ENCODE measurements around the gene TIMP3. TPM values are rescaled to one million over a fixed set of nuclear protein-coding genes. Genes with fewer than 3 reads are reported as not detected.

The TIMP3 gene
- total and polyA plus RNA-seq, 2 experiments from 2014 or later: 85.9 to 91.3 TPM

- no peaks in the 10 kb centered on the region for H3K36me3 ChIP-seq
- DNase-seq (ENCODE audit: low read depth in 1 of 2, low spot score in 1 of 2): no peak
- TF ChIP-seq CTCF (IDR thresholded peaks at IDR 0.05; ENCODE audit: low read depth, low read length): no peak
- no peak overlapping the region for H3K27ac ChIP-seq
- no peak overlapping the region for H3K4me3 ChIP-seq
- H3K27me3 ChIP-seq: no peaks in the 10 kb centered on the region
- no peaks in the 10 kb centered on the region for H3K9me3 ChIP-seq (ENCODE audit: low read depth)
- no peaks in the 10 kb centered on the region for H3K4me1 ChIP-seq (ENCODE audit: low read depth)
These were observed 6.3 kb upstream of the TIMP3 start for GRCh38 chr22:32795214-32795596.

- DNase-seq (ENCODE audit: low read depth in 1 of 2, low spot score in 1 of 2): peak; percentile 73 to 82
- Histone ChIP-seq H3K4me1 (ENCODE audit: low read depth) (no peaks in the 10 kb centered on the region), H3K9me3 (ENCODE audit: low read depth) (no peaks in the 10 kb centered on the region), H3K36me3 (no peaks in the 10 kb centered on the region), H3K27ac (no peak overlapping the region), H3K4me3 (no peak overlapping the region), H3K27me3 (no peaks in the 10 kb centered on the region)
- peak; percentile 93 for TF ChIP-seq CTCF (IDR thresholded peaks at IDR 0.05; ENCODE audit: low read depth, low read length)
These were observed 4.5 kb upstream of the TIMP3 start for GRCh38 chr22:32796865-32797573.

DNA sequence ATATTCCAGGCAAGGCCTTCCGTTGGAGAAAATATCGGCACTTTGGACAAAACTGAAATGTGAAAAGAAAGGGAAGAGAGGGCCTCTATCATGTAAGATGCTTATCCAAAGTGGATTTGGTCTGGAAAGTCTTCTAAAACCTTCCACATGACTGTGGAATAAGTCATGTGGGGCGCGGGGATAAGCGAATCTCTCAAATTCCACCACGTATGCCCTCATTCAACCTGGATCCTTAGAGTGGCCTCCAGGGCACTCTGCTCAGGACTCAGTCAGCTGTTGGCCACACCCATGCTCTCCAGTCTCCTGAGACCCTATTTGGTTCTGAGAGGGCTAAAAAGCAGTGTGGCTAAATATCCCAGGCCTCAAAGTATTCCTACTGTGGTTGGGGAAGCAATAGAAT, 2.0 kb upstream of the TIMP3 start:
- Histone ChIP-seq H3K36me3 (no peaks in the 10 kb centered on the region), H3K4me1 (ENCODE audit: low read depth) (peaks cover 18% of the 10 kb centered on the region), H3K27ac (no peak overlapping the region), H3K9me3 (ENCODE audit: low read depth) (no peaks in the 10 kb centered on the region), H3K4me3 (no peak overlapping the region), H3K27me3 (no peaks in the 10 kb centered on the region)
- no peak for TF ChIP-seq CTCF (IDR thresholded peaks at IDR 0.05; ENCODE audit: low read depth, low read length)
- no peak for DNase-seq (ENCODE audit: low read depth in 1 of 2, low spot score in 1 of 2)

DNA sequence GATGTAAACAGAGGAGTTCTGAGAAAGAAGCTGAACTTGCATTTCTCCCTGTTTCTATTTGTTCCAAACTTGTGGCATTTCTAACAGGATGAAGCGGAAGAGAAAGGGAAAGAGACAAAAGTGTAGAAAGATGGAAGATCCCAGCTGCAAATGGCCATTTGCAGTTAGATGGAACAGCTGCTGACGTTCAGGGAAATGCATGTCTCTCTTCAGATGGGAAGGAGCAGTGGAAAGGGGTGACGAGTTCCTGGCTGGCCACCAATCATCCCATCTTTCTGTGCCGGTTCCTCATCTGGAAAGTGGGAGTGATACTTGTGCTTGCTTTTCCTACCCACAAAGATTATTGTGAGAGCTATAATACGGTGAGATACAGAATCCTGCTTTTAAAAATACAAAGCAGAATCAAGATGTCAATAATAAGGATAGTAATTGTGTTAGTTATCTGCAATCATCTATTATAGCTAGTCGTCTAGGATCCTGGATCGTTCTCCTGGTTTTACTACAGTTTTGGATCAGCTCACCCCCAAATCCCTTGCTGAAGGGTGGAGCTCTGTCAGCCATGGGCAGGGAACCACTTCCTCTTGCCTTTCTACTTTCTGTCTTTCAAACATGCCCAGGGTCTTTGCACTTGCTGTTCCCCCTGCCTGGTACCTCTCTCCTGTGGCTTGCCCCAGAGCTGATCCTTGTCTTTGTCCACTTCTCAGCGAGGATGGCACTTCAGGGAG, 1.2 kb upstream of the TIMP3 start:
- Histone ChIP-seq H3K4me1 (ENCODE audit: low read depth) (peaks cover 26% of the 10 kb centered on the region), H3K4me3 (no peak overlapping the region), H3K27me3 (no peaks in the 10 kb centered on the region), H3K9me3 (ENCODE audit: low read depth) (no peaks in the 10 kb centered on the region), H3K27ac (no peak overlapping the region), H3K36me3 (no peaks in the 10 kb centered on the region)
- DNase-seq (ENCODE audit: low read depth in 1 of 2, low spot score in 1 of 2): no peak
- TF ChIP-seq CTCF (IDR thresholded peaks at IDR 0.05; ENCODE audit: low read depth, low read length): no peak

DNA sequence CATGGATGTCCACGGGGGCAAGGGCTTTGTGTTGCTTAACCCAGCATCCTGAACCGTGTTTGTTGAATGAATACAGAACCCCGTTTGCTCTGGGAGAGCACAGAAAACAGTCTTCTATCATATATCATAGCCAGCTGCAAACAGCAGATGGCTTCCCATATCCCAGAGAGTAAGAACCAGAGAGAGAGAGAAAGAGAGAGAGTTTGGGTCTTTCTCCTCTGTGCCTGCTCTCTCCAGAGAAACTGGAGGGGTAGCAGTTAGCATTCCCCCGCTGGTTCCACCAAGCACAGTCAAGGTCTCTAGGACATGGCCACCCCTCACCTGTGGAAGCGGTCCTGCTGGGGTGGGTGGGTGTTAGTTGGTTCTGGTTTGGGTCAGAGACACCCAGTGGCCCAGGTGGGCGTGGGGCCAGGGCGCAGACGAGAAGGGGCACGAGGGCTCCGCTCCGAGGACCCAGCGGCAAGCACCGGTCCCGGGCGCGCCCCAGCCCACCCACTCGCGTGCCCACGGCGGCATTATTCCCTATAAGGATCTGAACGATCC, 440 bp upstream of the TIMP3 start:
- Histone ChIP-seq H3K27me3 (no peaks in the 10 kb centered on the region), H3K36me3 (no peaks in the 10 kb centered on the region), H3K4me1 (ENCODE audit: low read depth) (peaks cover 27% of the 10 kb centered on the region), H3K27ac (peak overlapping the region; percentile 41), H3K9me3 (ENCODE audit: low read depth) (no peaks in the 10 kb centered on the region), H3K4me3 (peak overlapping the region; percentile 97)
- TF ChIP-seq CTCF (IDR thresholded peaks at IDR 0.05; ENCODE audit: low read depth, low read length): no peak
- no peak for DNase-seq (ENCODE audit: low read depth in 1 of 2, low spot score in 1 of 2)

Data from cardiac muscle cell (in vitro differentiated cells and primary cell).